GM19238 (cell line): ENCODE results near the gene SLC6A5.

Experiments
- DNase-seq: peaks from one replicate; pipeline ENCODE4 v3.0.0; 2011; ENCODE audit warnings: low spot score; ENCODE audit not compliant: insufficient read length

Gene SLC6A5

GRCh38 chr11:20596205-20597153, 2.9 kb upstream of the SLC6A5 start:
- DNase-seq: no peak

DNA sequence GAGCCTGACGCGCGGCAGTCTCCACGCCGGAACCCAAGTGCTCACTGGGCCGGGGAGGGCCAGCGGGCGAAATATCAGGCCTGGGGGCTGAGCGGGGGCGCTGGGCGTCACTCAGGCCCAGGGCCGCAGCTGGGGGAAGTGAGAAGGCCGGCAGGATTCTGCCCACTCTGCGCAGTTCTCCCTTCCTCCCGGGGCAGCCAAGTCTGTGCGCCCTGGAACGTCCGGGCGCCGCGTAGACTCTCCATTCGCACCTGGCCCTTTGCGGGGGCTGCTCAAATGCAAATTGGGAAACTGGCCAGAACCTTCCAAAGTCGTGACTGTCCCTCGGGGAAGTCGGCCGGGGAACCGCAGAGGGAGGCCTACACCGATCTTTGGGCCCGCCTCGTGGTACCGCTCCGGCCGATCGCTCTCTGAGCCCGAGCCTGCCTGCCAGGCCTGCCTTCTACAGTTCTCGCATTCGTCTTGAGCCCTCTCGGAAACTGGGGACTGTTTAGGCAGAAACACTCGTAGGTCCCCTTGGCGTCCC, 2.2 kb upstream of the SLC6A5 start:
- no peak for DNase-seq

GRCh38 chr11:20597680-20598484, 1.5 kb upstream of the SLC6A5 start:
- no peak for DNase-seq

GRCh38 chr11:20598492-20598891, 916 bp upstream of the SLC6A5 start:
- DNase-seq: no peak

DNA sequence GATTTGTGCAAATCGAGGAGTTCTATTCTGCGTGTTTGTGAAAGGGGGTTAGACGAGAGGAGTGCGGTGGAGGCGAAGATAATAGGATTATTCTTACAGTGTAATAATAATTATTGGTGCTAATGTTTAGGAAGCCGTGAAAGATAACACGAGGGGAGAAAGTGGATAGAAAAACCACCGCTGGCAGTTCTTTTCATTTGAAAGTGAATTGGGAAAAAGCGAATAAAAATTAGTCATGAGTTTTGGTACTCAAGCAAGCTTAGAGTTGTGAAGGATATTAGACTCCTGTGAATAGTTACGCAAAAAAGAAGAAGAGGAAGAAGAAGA, 575 bp downstream of the SLC6A5 start:
- DNase-seq: no peak

DNA sequence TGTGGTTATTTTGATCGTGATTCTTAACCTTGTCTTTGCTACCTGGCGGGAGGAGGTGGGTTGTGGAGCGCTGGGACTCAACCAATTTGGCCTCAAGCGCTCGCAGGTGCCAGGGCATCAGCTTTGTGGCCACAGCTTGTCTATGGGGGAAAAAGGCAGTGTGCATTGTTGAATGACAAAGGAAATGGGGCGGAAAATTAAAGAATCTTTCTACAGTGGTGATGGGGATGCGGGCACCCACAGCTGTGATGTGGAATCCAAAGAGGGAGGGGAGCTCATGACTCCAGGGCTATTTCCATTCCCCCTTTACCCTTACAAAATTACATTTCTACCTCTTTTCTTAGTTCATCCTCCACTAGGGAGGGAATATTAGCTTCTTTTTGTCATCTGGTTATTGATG, 1.1 kb downstream of the SLC6A5 start:
- DNase-seq: no peak

GRCh38 chr11:20601221-20601914, 2.0 kb downstream of the SLC6A5 start:
- no peak for DNase-seq

DNA sequence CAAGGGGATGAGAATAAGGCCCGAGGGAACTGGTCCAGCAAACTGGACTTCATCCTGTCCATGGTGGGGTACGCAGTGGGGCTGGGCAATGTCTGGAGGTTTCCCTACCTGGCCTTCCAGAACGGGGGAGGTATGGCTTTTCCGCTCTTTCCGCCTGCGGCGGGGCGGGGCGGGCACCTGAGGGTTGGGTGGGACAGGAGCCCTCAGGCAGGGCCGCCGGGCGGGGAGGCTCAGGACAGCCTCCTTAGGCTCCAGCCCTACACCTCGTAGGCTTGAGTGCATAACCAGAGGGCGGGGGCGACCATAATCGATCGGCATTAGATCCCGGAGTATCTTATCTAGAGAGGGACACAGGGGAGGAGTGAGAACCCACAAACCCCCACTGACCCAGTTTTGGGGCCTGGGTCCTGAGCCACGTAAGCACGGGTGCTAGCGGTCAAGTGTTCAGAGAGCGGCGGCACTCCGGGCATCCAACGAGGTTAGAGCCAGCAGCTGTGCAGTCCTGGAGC, 4.9 kb downstream of the SLC6A5 start:
- DNase-seq: no peak

- no peak for DNase-seq
These were observed 5.6 kb downstream of the SLC6A5 start for GRCh38 chr11:20604864-20605601.

DNA sequence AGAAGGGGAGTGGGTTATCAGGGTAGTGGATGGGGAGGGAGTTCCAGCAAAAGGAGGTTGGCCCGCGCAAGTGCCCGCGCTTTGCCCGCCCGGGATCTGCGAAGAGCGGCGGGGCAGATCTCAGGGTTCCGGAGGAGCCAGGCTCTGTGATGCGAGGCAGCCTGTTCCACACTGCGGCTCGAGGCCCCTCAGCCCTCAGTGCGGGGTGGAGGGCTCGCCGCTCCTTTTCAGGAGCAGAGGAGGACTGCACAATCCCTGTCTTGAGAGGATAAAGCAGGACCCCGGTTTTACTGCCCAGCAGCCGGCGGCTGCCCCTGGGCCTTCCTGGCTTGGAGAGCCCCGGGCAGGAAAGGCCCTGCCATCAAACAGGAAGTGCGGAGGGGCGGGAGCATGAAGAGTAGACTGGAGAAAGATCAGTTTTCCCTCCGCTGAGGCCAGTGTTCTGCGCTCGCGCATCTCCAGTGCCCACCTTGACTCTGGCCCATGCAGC, 6.2 kb downstream of the SLC6A5 start:
- no peak for DNase-seq

DNA sequence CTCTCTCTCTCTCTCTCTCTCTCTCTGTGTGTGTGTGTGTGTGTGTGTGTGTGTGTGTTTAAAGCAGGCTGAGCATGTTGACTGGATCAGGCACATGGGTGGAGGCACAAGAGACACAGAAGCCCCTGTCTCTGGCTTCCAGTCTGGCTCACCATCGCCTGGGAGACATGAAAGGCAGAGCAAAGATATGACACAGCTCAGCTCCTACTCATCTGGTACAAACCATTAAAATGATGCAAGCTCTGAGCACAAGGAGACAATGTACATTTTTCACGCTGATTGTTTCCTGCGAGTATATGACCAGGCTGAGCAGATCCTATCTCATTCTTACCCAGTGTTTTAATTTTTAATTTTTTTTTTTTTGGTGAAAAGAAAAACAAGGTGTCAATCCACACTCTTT, 9.5 kb downstream of the SLC6A5 start:
- no peak for DNase-seq

DNA sequence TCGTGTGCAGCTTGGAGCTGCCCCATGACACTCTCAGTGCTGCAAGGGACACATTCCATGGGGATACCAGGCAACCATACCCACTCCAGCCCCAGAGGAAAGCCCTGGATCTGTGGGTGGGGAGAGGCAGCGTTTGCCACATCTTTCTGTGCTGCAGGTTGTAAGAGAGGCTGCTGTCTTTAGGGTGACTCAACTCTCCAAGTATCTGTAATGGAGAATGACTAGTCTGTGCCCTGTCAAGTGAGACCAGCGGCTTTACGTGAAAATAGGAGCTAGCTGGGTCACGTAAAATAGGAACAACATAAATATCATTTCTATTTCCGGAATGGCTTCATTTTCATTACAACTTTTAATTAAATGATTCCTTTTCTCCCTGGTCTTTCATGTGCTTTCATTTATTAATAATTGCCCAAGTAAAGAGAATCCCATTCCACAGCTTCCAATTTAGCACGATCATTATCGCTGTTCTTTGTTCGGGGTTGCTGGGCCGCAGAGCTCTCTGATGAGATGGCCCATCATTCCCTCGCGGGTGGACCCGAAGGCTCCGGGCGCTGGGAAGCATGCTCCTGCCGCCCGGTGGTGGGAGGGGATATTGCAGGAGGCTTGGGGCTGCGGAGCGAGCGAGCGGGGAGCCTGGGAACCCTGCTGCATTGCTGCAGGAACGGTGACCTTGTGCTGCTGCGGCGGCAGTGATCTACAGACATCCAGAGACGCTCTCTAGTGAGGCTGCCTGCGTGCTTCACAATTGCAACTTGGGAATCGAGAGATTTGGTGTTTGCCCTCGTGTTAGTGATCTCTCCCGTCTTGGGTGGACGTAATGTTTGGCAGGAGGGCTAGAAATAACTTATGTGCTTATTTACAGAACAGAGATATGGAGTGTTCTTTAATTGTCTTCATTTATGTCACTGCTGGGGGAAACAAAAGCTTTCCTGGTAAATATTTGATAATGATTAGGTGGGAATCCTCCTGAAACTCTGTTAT, 10.6 kb downstream of the SLC6A5 start:
- peak; percentile 65 for DNase-seq

- DNase-seq: no peak
These were observed 11.4 kb downstream of the SLC6A5 start for GRCh38 chr11:20610825-20611224.

DNA sequence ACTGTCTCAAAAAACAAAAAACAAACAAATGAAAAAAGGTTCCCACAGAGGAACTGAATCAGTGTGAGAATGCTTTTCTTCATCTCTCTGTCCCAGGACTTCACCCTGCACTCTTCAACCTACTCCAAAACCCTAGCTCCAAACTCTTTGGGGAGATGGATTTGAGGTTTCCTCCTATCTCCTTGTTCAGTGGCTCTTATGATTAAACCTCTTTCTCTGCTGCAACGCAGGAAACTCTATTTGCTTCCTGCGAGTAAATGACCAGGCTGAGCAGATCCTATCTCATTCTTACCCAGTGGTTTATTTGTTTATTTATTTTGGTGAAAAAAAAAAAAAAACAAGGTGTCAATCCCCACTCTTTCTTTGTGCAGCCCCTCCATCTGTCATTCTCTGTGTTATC, 12.0 kb downstream of the SLC6A5 start:
- DNase-seq: no peak

GRCh38 chr11:20611892-20612291, 12.5 kb downstream of the SLC6A5 start:
- no peak for DNase-seq

GRCh38 chr11:20612416-20612815, 13.0 kb downstream of the SLC6A5 start:
- no peak for DNase-seq

DNA sequence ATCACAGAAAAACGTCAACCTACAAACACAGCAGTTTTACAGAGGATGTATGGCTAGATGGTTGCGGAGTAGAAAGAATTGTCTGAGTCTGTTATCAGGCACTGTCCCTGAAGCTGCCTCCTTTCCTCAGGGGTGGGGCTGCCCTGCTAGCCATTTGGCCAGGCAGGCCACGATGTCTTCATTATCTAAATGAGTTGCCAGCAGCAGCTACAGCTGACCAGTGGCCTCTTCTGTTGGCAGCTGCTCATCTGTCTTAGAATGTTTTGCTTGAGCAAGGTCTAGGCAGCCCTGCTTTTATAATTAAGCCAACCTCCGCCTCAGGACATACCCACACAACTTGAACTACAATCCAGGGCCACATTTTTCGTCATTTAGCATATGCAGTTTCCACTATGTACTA, 17.5 kb downstream of the SLC6A5 start:
- DNase-seq: no peak

GRCh38 chr11:20617346-20618005, 18.1 kb downstream of the SLC6A5 start:
- no peak for DNase-seq

DNA sequence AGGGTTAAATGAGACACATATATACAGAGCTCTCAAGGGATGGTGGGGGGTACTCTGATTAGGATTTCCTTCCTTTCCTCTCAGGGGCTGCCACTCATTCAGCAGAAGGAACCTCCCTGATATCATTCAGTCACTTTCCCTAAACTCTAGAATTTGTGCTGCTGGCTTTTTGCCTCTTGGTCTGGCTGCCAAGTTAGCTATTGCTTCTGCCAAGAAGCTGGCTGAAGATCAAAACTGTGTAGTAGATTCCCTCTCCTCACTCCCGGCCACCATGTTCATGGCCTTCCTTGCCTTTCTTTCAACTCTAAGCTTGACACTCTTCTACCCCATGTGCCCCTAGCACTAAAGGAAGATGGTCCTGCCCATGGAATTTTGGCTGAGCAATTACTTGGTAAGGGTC, 18.7 kb downstream of the SLC6A5 start:
- DNase-seq: no peak
